Stomach (tissue), 4 donors: Measurements from ENCODE around the gene CADM3.

Source experiments
- CTCF ChIP-seq, 7 experiments: fragments of 450-650 bp in 4 of 7; fragments of 200-600 bp in 3 of 7; sonication (generic) in 3 of 7; IDR thresholded peaks; one replicate each; pipeline ENCODE4 v1.5.1; 2016 to 2019; ENCODE audit warnings: antibody characterized with exemption in 7 of 7, control low read depth in 2 of 7, mild to moderate bottlenecking in 1 of 7
- EP300 ChIP-seq: sonication (generic); formaldehyde crosslinking; IDR thresholded peaks from one replicate; pipeline ENCODE4 v1.6.1; 2017; ENCODE audit warnings: antibody characterized with exemption
- POLR2A ChIP-seq, 4 donors: fragments of 450-650 bp; IDR thresholded peaks; one replicate each; pipeline ENCODE4 v1.6.1; 2016; ENCODE audit warnings: antibody characterized with exemption in 4 of 4, control low read depth in 2 of 4, mild to moderate bottlenecking in 1 of 4, moderate library complexity in 1 of 4
- POLR2AphosphoS5 ChIP-seq, 3 donors: sonication (generic); formaldehyde crosslinking; IDR thresholded peaks; one replicate each; pipeline ENCODE4 v1.6.1; 2016; ENCODE audit warnings: antibody characterized with exemption in 3 of 3

- TF ChIP-seq POLR2A (IDR thresholded peaks at IDR 0.05) (no peak), POLR2AphosphoS5 (IDR thresholded peaks at IDR 0.05) (no peak), CTCF (IDR thresholded peaks at IDR 0.05) (no peak), EP300 (no peak)
Observed at GRCh38 chr1:159140474-159140873, 30.9 kb upstream of the CADM3 start.
